GM12878 (cell line): ENCODE results near the gene CDCP1. TPM values are rescaled to one million over a fixed set of nuclear protein-coding genes. Genes with fewer than 3 reads are reported as not detected.

Experiments used
- ATAC-seq: fragments of 200-7000 bp; cut with Tn5 transposase; 3 replicates; pipeline ENCODE4 v1.9.1; 2020; ENCODE audit warnings: mild to moderate bottlenecking, moderate library complexity
- BruUV-seq: library from RNA; stranded (reverse); fragments of 400-500 nt; replicated peaks from 2 replicates; lab custom pipeline; 2021; lab: Mats Ljungman, UMichigan
- CTCF ChIA-PET: fragments of 300-600 bp; sonication (Branson Sonifier 250); formaldehyde crosslinking; extraction: SDS; loops from one replicate; lab custom pipeline; 2021; ENCODE audit warnings: inconsistent platforms; lab: Yijun Ruan, JAX
- POLR2A ChIA-PET: fragments of 350-600 bp; formaldehyde crosslinking; extraction: SDS; loops from one replicate; lab custom pipeline; 2021; ENCODE audit warnings: inconsistent platforms; lab: Charles Lee
- RAD21 ChIA-PET: fragments of 300-600 bp; sonication (Branson Sonifier 250); formaldehyde crosslinking; loops from one replicate; lab custom pipeline; 2023; ENCODE audit warnings: antibody characterized with exemption; ENCODE audit not compliant: unreplicated experiment; lab: Charles Lee
- SMC1A ChIA-PET: fragments of 300-600 bp; sonication (Branson Sonifier 250); formaldehyde crosslinking; loops from one replicate; lab custom pipeline; 2023; ENCODE audit not compliant: unreplicated experiment, uncharacterized antibody; lab: Charles Lee
- DNase-seq: peaks from one replicate; pipeline ENCODE4 v3.0.0-alpha.2; 2011; ENCODE audit warnings: low read depth, low spot score
- FAIRE-seq: peaks from 3 replicates; lab custom pipeline; 2011; peaks lifted over from hg19 to GRCh38; lab: Jason Lieb, UNC
- H2AFZ ChIP-seq: 2 replicates; pipeline ENCODE4 v1.6.0; 2011; ENCODE audit warnings: low read depth, low read length, control low read depth; ENCODE audit not compliant: control insufficient read depth
- H3K27ac ChIP-seq: 2 replicates; pipeline ENCODE4 v1.5.1; 2011; ENCODE audit warnings: control low read depth; ENCODE audit not compliant: control insufficient read depth, insufficient read depth
- H3K27me3 ChIP-seq, 2 experiments: replicated peaks in 1 of 2; 2 replicates each; pipeline versions ENCODE4 v1.6.0 to v1.6.1; 2011; ENCODE audit warnings: low read length in 1 of 2; ENCODE audit not compliant: control insufficient read depth in 2 of 2, insufficient read depth in 2 of 2
- H3K36me3 ChIP-seq, 2 experiments: 2 replicates each; pipeline ENCODE4 v1.5.1; 2011; ENCODE audit warnings: low read length in 1 of 2; ENCODE audit not compliant: control insufficient read depth in 2 of 2, insufficient read depth in 2 of 2
- H3K4me1 ChIP-seq: 2 replicates; pipeline ENCODE4 v1.6.1; 2011; ENCODE audit warnings: mild to moderate bottlenecking, low read length, moderate library complexity, mixed read lengths; ENCODE audit not compliant: control insufficient read depth, insufficient read depth
- H3K4me2 ChIP-seq: 2 replicates; pipeline ENCODE4 v1.6.0; 2011; ENCODE audit warnings: control low read depth; ENCODE audit not compliant: control insufficient read depth, insufficient read depth
- H3K4me3 ChIP-seq: fragments of 200-600 bp; sonication (generic); 2 replicates; pipeline ENCODE4 v1.5.1; 2016
- H3K79me2 ChIP-seq: 2 replicates; pipeline ENCODE4 v1.6.0; 2011; ENCODE audit warnings: low read length; ENCODE audit not compliant: control insufficient read depth, insufficient read depth
- H3K9ac ChIP-seq: 2 replicates; pipeline ENCODE4 v1.8.0; 2011; ENCODE audit warnings: low read length, control low read depth, mixed read lengths; ENCODE audit not compliant: control insufficient read depth, insufficient read depth
- H3K9me3 ChIP-seq: replicated peaks from 3 replicates; pipeline ENCODE4 v1.5.1; 2011; ENCODE audit warnings: mild to moderate bottlenecking, low read length; ENCODE audit not compliant: control insufficient read depth, insufficient read depth
- H4K20me1 ChIP-seq: 2 replicates; pipeline ENCODE4 v1.6.0; 2011; ENCODE audit not compliant: control insufficient read depth, insufficient read depth
- IKZF1 ChIP-seq: fragments of 450-650 bp; conservative IDR thresholded peaks from 2 replicates; pipeline ENCODE4 v1.6.1; 2017; ENCODE audit warnings: antibody characterized with exemption, mild to moderate bottlenecking
- IKZF2 ChIP-seq, 2 experiments: fragments of 450-650 bp; IDR thresholded peaks; 2 replicates each; pipeline ENCODE4 v1.6.1; 2017; ENCODE audit warnings: mild to moderate bottlenecking in 2 of 2, moderate library complexity in 2 of 2
- PML ChIP-seq: IDR thresholded peaks from 2 replicates; pipeline ENCODE4 v1.6.1; 2012; ENCODE audit warnings: low read length, inconsistent platforms
- WGBS: methylation state at CpG from one replicate; pipeline ENCODE4 v1.1.6; 2016; ENCODE audit warnings: low lambda C conversion rate; ENCODE audit not compliant: insufficient replicate concordance, insufficient coverage; ENCODE audit errors: missing lambda C conversion rate; 5-methylcytosine and 5-hydroxymethylcytosine counted together
- in situ Hi-C: fragments of 300-500 bp; cut with MboI; formaldehyde crosslinking; loops from 9 replicates; pipeline ENCODE4 v1.14.3; 2018; ENCODE audit warnings: mixed read lengths
- intact Hi-C: fragments of 100-400 bp; cut with micrococcal nuclease; formaldehyde crosslinking; loops from one replicate; pipeline ENCODE4 v1.14.2; 2022; ENCODE audit not compliant: unreplicated experiment
- polyA plus RNA-seq, 11 experiments: library from polyadenylated mRNA; depleted of rRNA in 4 of 11; unstranded in 6 of 11; stranded (reverse) in 5 of 11; fragments of >200 nt; fragmentation: Nextera tagmentation in 4 of 11; fragmentation: Illumina TruSeq in 1 of 11; extraction: Ambion mirVana in 4 of 11; extraction: Trizol in 1 of 11; gene quantifications; 1 replicate in 1 of 11; 2 replicates in 10 of 11; pipeline versions ENCODE4 v1.2.1 to v1.2.3, GENCODE V29; 2011 to 2016; ENCODE audit warnings: inconsistent platforms in 2 of 11, missing spikeins in 2 of 11, low read depth in 1 of 11
- total RNA-seq, 4 experiments: library from RNA; depleted of rRNA in 3 of 4; stranded (reverse); fragments of >200 nt in 3 of 4; fragmentation: Illumina TruSeq in 1 of 4; extraction: Trizol in 1 of 4; gene quantifications; 2 replicates each; pipeline versions ENCODE4 v1.2.1 to v1.2.3, GENCODE V29; 2013 to 2021
- TF ChIP-seq, protein P1 (sequence below): IDR thresholded peaks from 2 replicates; pipeline ENCODE4 v1.6.1; 2012; ENCODE audit warnings: improper control_type of control experiment, low read depth, low read length; ENCODE audit not compliant: insufficient replicate concordance

The CDCP1 gene
- total and polyA plus RNA-seq, 10 of the 15 experiments (the other 5 are each of a cell fraction or from before 2014, with no cell fraction given) = 0.35 to 2.2 (median 0.86) TPM

DNA sequence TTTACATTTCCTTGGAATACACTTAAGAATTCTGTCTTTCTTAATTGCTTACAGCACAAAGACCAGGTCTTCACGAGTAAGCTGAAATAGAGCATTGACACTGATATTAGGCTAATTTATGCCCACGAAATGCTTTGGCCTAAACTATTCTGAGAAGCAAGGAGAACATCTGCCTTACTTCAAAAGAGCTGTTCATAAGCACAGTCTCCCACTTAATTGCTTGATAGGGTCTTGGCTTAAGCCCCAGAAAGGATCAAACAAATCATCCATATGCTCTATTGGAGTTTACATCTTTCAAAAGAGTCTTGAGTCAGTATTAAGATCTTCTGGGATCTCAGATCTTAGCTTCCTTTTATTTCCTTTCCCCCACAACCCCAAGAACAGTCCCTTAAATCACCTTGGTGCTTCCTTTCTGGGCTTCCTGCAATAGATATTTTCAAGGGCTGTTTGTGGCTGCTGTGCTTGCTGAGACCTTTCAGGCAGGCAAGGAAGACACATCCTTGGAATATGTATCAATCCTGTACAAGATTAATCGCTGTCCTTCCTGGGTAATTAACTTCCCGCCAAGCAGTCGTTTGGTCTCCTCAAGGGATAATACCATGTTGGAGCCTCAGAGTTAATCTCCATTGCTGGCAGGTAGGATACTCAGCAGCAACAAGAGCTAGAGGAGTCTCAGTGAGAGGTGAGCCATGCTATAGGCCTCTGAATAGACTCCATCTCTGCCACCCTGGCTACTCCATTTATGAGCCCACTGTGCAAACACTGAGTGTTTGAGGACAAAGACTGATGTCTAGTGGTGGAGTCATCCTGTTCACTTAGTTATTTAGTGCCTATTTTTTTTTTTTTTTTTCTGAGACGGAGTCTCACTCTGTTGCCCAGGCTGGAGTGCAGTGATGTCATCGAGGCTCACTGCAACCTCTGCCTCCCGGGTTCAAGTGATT lies 42.8 kb upstream of the CDCP1 start (continued):
- TF ChIP-seq, protein P1, sequence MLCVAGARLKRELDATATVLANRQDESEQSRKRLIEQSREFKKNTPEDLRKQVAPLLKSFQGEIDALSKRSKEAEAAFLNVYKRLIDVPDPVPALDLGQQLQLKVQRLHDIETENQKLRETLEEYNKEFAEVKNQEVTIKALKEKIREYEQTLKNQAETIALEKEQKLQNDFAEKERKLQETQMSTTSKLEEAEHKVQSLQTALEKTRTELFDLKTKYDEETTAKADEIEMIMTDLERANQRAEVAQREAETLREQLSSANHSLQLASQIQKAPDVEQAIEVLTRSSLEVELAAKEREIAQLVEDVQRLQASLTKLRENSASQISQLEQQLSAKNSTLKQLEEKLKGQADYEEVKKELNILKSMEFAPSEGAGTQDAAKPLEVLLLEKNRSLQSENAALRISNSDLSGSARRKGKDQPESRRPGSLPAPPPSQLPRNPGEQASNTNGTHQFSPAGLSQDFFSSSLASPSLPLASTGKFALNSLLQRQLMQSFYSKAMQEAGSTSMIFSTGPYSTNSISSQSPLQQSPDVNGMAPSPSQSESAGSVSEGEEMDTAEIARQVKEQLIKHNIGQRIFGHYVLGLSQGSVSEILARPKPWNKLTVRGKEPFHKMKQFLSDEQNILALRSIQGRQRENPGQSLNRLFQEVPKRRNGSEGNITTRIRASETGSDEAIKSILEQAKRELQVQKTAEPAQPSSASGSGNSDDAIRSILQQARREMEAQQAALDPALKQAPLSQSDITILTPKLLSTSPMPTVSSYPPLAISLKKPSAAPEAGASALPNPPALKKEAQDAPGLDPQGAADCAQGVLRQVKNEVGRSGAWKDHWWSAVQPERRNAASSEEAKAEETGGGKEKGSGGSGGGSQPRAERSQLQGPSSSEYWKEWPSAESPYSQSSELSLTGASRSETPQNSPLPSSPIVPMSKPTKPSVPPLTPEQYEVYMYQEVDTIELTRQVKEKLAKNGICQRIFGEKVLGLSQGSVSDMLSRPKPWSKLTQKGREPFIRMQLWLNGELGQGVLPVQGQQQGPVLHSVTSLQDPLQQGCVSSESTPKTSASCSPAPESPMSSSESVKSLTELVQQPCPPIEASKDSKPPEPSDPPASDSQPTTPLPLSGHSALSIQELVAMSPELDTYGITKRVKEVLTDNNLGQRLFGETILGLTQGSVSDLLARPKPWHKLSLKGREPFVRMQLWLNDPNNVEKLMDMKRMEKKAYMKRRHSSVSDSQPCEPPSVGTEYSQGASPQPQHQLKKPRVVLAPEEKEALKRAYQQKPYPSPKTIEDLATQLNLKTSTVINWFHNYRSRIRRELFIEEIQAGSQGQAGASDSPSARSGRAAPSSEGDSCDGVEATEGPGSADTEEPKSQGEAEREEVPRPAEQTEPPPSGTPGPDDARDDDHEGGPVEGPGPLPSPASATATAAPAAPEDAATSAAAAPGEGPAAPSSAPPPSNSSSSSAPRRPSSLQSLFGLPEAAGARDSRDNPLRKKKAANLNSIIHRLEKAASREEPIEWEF = no peak

DNA sequence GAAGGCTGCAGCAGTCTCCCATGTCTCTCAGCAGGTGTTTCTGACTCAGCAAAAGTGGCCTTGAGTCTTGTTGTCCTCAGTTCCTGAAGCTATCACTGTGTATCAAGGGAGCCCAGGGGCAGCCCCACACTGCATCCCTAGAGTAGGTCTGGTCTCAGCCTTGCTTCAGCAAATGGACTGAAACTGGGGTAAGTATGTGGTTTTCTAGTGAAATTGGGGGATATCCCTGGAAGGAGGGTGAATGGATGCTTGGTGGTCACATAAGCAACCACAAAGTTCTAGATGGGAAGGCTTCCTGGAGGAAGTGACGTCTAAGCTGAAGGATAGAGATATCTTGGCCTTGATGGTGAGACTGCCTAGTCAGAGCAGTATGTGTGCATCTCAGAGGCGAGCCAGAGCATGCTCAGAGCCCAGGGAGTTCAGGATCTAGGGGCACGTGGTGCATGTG lies 41.5 kb upstream of the CDCP1 start:
- no peaks in the 10 kb centered on the region for H4K20me1 ChIP-seq
- FAIRE-seq = no peak
- no peaks in the 10 kb centered on the region for H3K9me3 ChIP-seq
- POLR2A ChIA-PET = interaction anchor here (0.6 kb wide), 1 partner anchor 150 kb away, joined by 3 read pairs; no protein-coding TSS in a partner anchor
- in situ Hi-C loops = no loop called here
- H3K79me2 ChIP-seq = no peaks in the 10 kb centered on the region
- no peak overlapping the region for H2AFZ ChIP-seq
- BruUV-seq = no TSS peak
- H3K4me1 ChIP-seq = no peaks in the 10 kb centered on the region; the same call in 1 of the 2 replicates
- peak; percentile 57 for ATAC-seq
- peak in 1 of 2 experiments; percentile 35; a peak in 1 of 4 replicates for TF ChIP-seq IKZF2 (IDR thresholded peaks at IDR 0.05)
- no peak for TF ChIP-seq PML
- TF ChIP-seq IKZF1 = peak; percentile 42; the same call in 1 of the 2 replicates
- no peak for DNase-seq
- no peaks in the 10 kb centered on the region for H3K36me3 ChIP-seq
- no peak overlapping the region for H3K4me2 ChIP-seq
- WGBS = 0% methylated on average over 3 of the region's 3 CpGs
- no peak overlapping the region for H3K9ac ChIP-seq
- H3K4me3 ChIP-seq = no peak overlapping the region
- H3K27me3 ChIP-seq = peaks cover 0 to 3% of the 10 kb centered on the region in 2 experiments; a peak in 1 of 4 replicates
- intact Hi-C loops = no loop called here
- SMC1A ChIA-PET = interaction anchor here (1.6 to 1.9 kb wide), 2 partner anchors 70 to 147 kb away, joined by 4 to 5 read pairs; no protein-coding TSS in a partner anchor
- CTCF ChIA-PET = interaction anchor here (1.3 kb wide), 1 partner anchor 146 kb away, joined by 4 read pairs; no protein-coding TSS in a partner anchor
- H3K27ac ChIP-seq = no peak overlapping the region
- RAD21 ChIA-PET = interaction anchor here (1.2 kb wide), 1 partner anchor 146 kb away, joined by 3 read pairs; no protein-coding TSS in a partner anchor
